GM21528 (cell line): ENCODE measurements around the gene GNG12.

Experiments used
- ATAC-seq: cut with Tn5 transposase; IDR thresholded peaks from one replicate; pipeline ENCODE4 v1.9.1; 2021; ENCODE audit warnings: mild to moderate bottlenecking, moderate library complexity; ENCODE audit not compliant: unreplicated experiment, low FRiP score

GNG12 gene

GRCh38 chr1:67713057-67713846, 120.0 kb downstream of the GNG12 start:
- ATAC-seq, result no peak

GRCh38 chr1:67711855-67712212, 121.4 kb downstream of the GNG12 start:
- no peak for ATAC-seq

- no peak for ATAC-seq
These were observed 122.0 kb downstream of the GNG12 start for GRCh38 chr1:67711158-67711854.

GRCh38 chr1:67710417-67710816, 122.8 kb downstream of the GNG12 start:
- ATAC-seq, result no peak

GRCh38 chr1:67708606-67709005, 124.7 kb downstream of the GNG12 start:
- ATAC-seq, result no peak

- no peak for ATAC-seq
These were observed 127.4 kb downstream of the GNG12 start for GRCh38 chr1:67705735-67706453.

GRCh38 chr1:67704351-67704750, 128.9 kb downstream of the GNG12 start:
- no peak for ATAC-seq

GRCh38 chr1:67701876-67702275, 131.4 kb downstream of the GNG12 start:
- no peak for ATAC-seq

- no peak for ATAC-seq
These were observed 132.4 kb downstream of the GNG12 start for GRCh38 chr1:67700692-67701410.

GRCh38 chr1:67700220-67700619, 133.0 kb downstream of the GNG12 start:
- ATAC-seq, result no peak

- ATAC-seq, result no peak
These were observed 136.6 kb downstream of the GNG12 start for GRCh38 chr1:67696708-67697107.

GRCh38 chr1:67695963-67696362, 137.3 kb downstream of the GNG12 start:
- no peak for ATAC-seq

GRCh38 chr1:67691712-67692111, 141.6 kb downstream of the GNG12 start:
- no peak for ATAC-seq

GRCh38 chr1:67690411-67690810, 142.9 kb downstream of the GNG12 start:
- no peak for ATAC-seq

GRCh38 chr1:67690018-67690363, 143.3 kb downstream of the GNG12 start:
- ATAC-seq, result no peak

- no peak for ATAC-seq
These were observed 143.8 kb downstream of the GNG12 start for GRCh38 chr1:67689267-67690017.

- ATAC-seq, result no peak
These were observed 144.6 kb downstream of the GNG12 start for GRCh38 chr1:67688526-67689219.

GRCh38 chr1:67687649-67688048, 145.6 kb downstream of the GNG12 start:
- ATAC-seq, result no peak

- no peak for ATAC-seq
These were observed 146.1 kb downstream of the GNG12 start for GRCh38 chr1:67687198-67687545.
